Common myeloid progenitor, CD34-positive (primary cell): ENCODE data around the gene TRAF5.

Experiments used
- CTCF ChIA-PET: fragments of 350-600 bp; sonication (Branson Sonifier 250); formaldehyde crosslinking; loops from one replicate; lab custom pipeline; 2021; ENCODE audit warnings: antibody characterized with exemption; lab: Charles Lee
- POLR2A ChIA-PET: fragments of 350-600 bp; sonication (Branson Sonifier 250); formaldehyde crosslinking; loops from one replicate; lab custom pipeline; 2021; ENCODE audit warnings: antibody characterized with exemption; lab: Charles Lee
- DNase-seq, 3 donors: peaks; one replicate each; pipeline versions ENCODE4 v3.0.0 to v3.0.0-alpha.2; 2013
- H3K27ac ChIP-seq, 2 experiments: 1 replicate in 1 of 2; 2 replicates in 1 of 2; pipeline ENCODE4 v1.7.0; 2013; ENCODE audit warnings: inconsistent platforms in 2 of 2, low read length in 2 of 2, mild to moderate bottlenecking in 2 of 2, low read depth in 1 of 2, moderate library complexity in 1 of 2; ENCODE audit not compliant: severe bottlenecking in 2 of 2, insufficient read depth in 1 of 2, poor library complexity in 1 of 2
- H3K27me3 ChIP-seq, 5 experiments: replicated peaks in 2 of 5; 1 replicate in 3 of 5; 2 replicates in 2 of 5; pipeline versions ENCODE4 v1.6.1 to v1.7.0; 2013; ENCODE audit warnings: low read length in 4 of 5, mild to moderate bottlenecking in 2 of 5, moderate library complexity in 2 of 5, inconsistent platforms in 1 of 5; ENCODE audit not compliant: insufficient read depth in 5 of 5, control insufficient read depth in 4 of 5
- H3K36me3 ChIP-seq, 4 experiments: 1 replicate in 2 of 4; 2 replicates in 2 of 4; pipeline versions ENCODE4 v1.6.1 to v1.7.0; 2013; ENCODE audit warnings: low read length in 3 of 4, control low read depth in 1 of 4, mild to moderate bottlenecking in 1 of 4; ENCODE audit not compliant: control insufficient read depth in 4 of 4, insufficient read depth in 4 of 4
- H3K4me1 ChIP-seq, 4 experiments: 1 replicate in 3 of 4; 2 replicates in 1 of 4; pipeline versions ENCODE4 v1.6.1 to v1.7.1; 2013; ENCODE audit warnings: low read length in 3 of 4, mild to moderate bottlenecking in 3 of 4, control low read depth in 1 of 4, inconsistent platforms in 1 of 4, moderate library complexity in 1 of 4; ENCODE audit not compliant: control insufficient read depth in 4 of 4, insufficient read depth in 4 of 4; ENCODE audit errors: control extremely low read depth in 1 of 4
- H3K4me3 ChIP-seq, 7 experiments: 1 replicate in 4 of 7; 2 replicates in 3 of 7; pipeline versions ENCODE4 v1.5.1 to v1.7.0; 2013; ENCODE audit warnings: mild to moderate bottlenecking in 7 of 7, low read length in 6 of 7, moderate library complexity in 6 of 7, inconsistent platforms in 2 of 7, low read depth in 2 of 7, control low read depth in 1 of 7; ENCODE audit not compliant: insufficient read depth in 4 of 7, control insufficient read depth in 1 of 7; ENCODE audit errors: extremely low read depth in 1 of 7
- H3K9me3 ChIP-seq, 5 experiments: 1 replicate in 4 of 5; 2 replicates in 1 of 5; pipeline versions ENCODE4 v1.6.1 to v1.7.1; 2013; ENCODE audit warnings: low read length in 4 of 5, mild to moderate bottlenecking in 2 of 5, inconsistent platforms in 1 of 5, low read depth in 1 of 5, moderate library complexity in 1 of 5; ENCODE audit not compliant: control insufficient read depth in 4 of 5, insufficient read depth in 2 of 5; ENCODE audit errors: control extremely low read depth in 1 of 5
- WGBS: methylation state at CpG from one replicate; pipeline ENCODE4 v1.1.5; 2013; ENCODE audit not compliant: insufficient coverage; 5-methylcytosine and 5-hydroxymethylcytosine counted together

The TRAF5 gene

GRCh38 chr1:211327346-211327921 lies 801 bp downstream of the TRAF5 start:
- H3K4me3 ChIP-seq = peak overlapping the region; percentile 45 to 88 (median 74)
- 0% methylated on average over 14 of the region's 16 CpGs for WGBS
- H3K27me3 ChIP-seq = no peaks in the 10 kb centered on the region
- peaks cover 0 to 6% (median 0%) of the 10 kb centered on the region in 4 experiments for H3K36me3 ChIP-seq
- peak overlapping the region; percentile 36 to 76 for H3K27ac ChIP-seq
- no peaks in the 10 kb centered on the region for H3K9me3 ChIP-seq
- POLR2A ChIA-PET = interaction anchor here (1.6 kb wide), 1 partner anchor 12 kb away, joined by 5 read pairs; no protein-coding TSS in a partner anchor
- CTCF ChIA-PET = interaction anchor here (0.9 to 9.5 kb wide), 9 partner anchors 13 to 327 kb away, joined by 3 to 111 read pairs (median 6); no protein-coding TSS in a partner anchor
- peaks cover 16 to 60% (median 54%) of the 10 kb centered on the region in 4 experiments for H3K4me1 ChIP-seq
- DNase-seq = peak; percentile 32 to 82 (median 68)

- CTCF ChIA-PET = interaction anchor here (0.6 to 9.5 kb wide), 11 partner anchors 10 to 326 kb away, joined by 3 to 111 read pairs (median 4); no protein-coding TSS in a partner anchor
- Histone ChIP-seq H3K9me3 (no peaks in the 10 kb centered on the region), H3K27ac (no peak overlapping the region), H3K36me3 (peaks cover 0 to 6% (median 0%) of the 10 kb centered on the region in 4 experiments), H3K27me3 (no peaks in the 10 kb centered on the region), H3K4me3 (peak overlapping the region in 6 of 7 experiments; percentile 72 to 88 (median 80)), H3K4me1 (peaks cover 19 to 62% (median 58%) of the 10 kb centered on the region in 4 experiments)
- 91% methylated on average over 10 of the region's 11 CpGs for WGBS
- POLR2A ChIA-PET = interaction anchor here (1.6 kb wide), 1 partner anchor 11 kb away, joined by 5 read pairs; no protein-coding TSS in a partner anchor
- no peak for DNase-seq
Observed at GRCh38 chr1:211328084-211328694, 1.6 kb downstream of the TRAF5 start.

- Histone ChIP-seq H3K36me3 (peaks cover 0 to 6% (median 0%) of the 10 kb centered on the region in 4 experiments), H3K9me3 (no peaks in the 10 kb centered on the region), H3K4me3 (peak overlapping the region in 1 of 7 experiments; percentile 3), H3K27me3 (no peaks in the 10 kb centered on the region), H3K4me1 (peaks cover 19 to 66% (median 55%) of the 10 kb centered on the region in 4 experiments), H3K27ac (peak overlapping the region in 1 of 2 experiments; percentile 20)
- WGBS = 90% methylated on average over 6 of the region's 6 CpGs
- POLR2A ChIA-PET = interaction anchor here (0.7 to 1.6 kb wide), 2 partner anchors 10 to 11 kb away, joined by 3 to 5 read pairs; no protein-coding TSS in a partner anchor
- CTCF ChIA-PET = interaction anchor here (0.6 to 9.5 kb wide), 12 partner anchors 10 to 296 kb away, joined by 3 to 111 read pairs (median 4); no protein-coding TSS in a partner anchor
- DNase-seq = no peak
Observed at GRCh38 chr1:211328866-211329475, 2.3 kb downstream of the TRAF5 start.

GRCh38 chr1:211329764-211330201 lies 3.1 kb downstream of the TRAF5 start:
- 90% methylated on average over 3 of the region's 4 CpGs for WGBS
- H3K4me1 ChIP-seq = peaks cover 19 to 72% (median 57%) of the 10 kb centered on the region in 4 experiments
- no peaks in the 10 kb centered on the region for H3K27me3 ChIP-seq
- POLR2A ChIA-PET = interaction anchor here (0.7 kb wide), 1 partner anchor 10 kb away, joined by 3 read pairs; no protein-coding TSS in a partner anchor
- CTCF ChIA-PET = interaction anchor here (1.0 to 9.5 kb wide), 7 partner anchors 10 to 182 kb away, joined by 3 to 111 read pairs (median 5); no protein-coding TSS in a partner anchor
- H3K4me3 ChIP-seq = peak overlapping the region in 1 of 7 experiments; percentile 37
- H3K36me3 ChIP-seq = peaks cover 0 to 6% (median 0%) of the 10 kb centered on the region in 4 experiments
- DNase-seq = no peak
- H3K9me3 ChIP-seq = no peaks in the 10 kb centered on the region
- peak overlapping the region in 1 of 2 experiments; percentile 20 for H3K27ac ChIP-seq

- Histone ChIP-seq H3K27ac (no peak overlapping the region), H3K27me3 (no peaks in the 10 kb centered on the region), H3K4me3 (no peak overlapping the region), H3K36me3 (peaks cover 0 to 6% (median 0%) of the 10 kb centered on the region in 4 experiments), H3K4me1 (peaks cover 19 to 74% (median 62%) of the 10 kb centered on the region in 4 experiments), H3K9me3 (no peaks in the 10 kb centered on the region)
- ChIA-PET CTCF (interaction anchor here (1.0 to 9.5 kb wide), 5 partner anchors 10 to 181 kb away, joined by 3 to 111 read pairs (median 13); no protein-coding TSS in a partner anchor), POLR2A (no interaction called here)
- WGBS = 97% methylated on average over 8 of the region's 8 CpGs
- no peak for DNase-seq
Observed at GRCh38 chr1:211330282-211330936, 3.8 kb downstream of the TRAF5 start.

DNA sequence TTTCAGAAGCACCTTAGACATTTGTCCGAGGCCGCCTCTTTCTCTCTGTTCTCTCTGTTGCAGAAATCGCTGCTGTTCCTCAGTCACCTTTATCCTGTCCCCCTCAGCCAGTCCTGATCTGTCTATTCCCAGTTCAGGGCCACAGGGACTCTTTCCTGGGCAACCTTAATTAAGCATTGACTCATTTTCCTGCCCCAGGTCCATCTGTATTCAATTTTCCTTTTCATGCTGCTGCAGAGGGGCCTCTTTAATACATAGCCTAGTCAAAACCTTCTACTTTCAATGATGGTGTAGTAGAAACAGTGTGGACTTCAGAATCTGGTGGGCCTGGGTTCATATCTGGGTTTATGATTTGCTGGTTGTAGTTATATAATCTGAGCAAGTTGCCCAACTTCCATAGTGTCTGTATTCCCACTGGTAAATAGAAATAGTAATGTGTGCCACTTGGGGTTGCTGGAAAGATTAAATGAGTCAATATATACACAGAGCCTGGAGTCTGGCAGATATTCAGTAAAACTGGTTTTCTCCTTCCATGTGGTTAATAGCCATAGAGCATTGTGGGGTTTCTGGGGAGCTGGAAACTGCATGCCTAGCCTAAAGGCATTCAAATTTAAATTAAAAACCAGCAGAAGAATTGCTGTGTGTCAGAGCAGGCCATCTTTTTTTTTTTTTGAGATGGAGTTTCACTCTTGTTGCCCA lies 4.5 kb downstream of the TRAF5 start:
- DNase-seq = no peak
- WGBS = 97% methylated on average over 3 of the region's 3 CpGs
- no peaks in the 10 kb centered on the region for H3K27me3 ChIP-seq
- no peaks in the 10 kb centered on the region for H3K9me3 ChIP-seq
- ChIA-PET CTCF (interaction anchor here (1.1 to 2.5 kb wide), 3 partner anchors 13 to 139 kb away, joined by 4 to 12 read pairs (median 5); no protein-coding TSS in a partner anchor), POLR2A (no interaction called here)
- H3K36me3 ChIP-seq = peaks cover 0 to 6% (median 0%) of the 10 kb centered on the region in 4 experiments
- H3K27ac ChIP-seq = no peak overlapping the region
- H3K4me1 ChIP-seq = peaks cover 23 to 74% (median 62%) of the 10 kb centered on the region in 4 experiments
- H3K4me3 ChIP-seq = no peak overlapping the region
